Type B pancreatic cell (in vitro differentiated cells): Measurements from ENCODE around the gene WDFY1. TPM values are rescaled to one million over a fixed set of nuclear protein-coding genes. Genes with fewer than 3 reads are reported as not detected.
"Not testable (repeated sequence)": the region's sequence is repeated elsewhere in the genome, so short reads cannot be mapped to it uniquely, and the experiment has no call there.

Source experiments
- DNase-seq: peaks from one replicate; pipeline ENCODE4 v3.0.0; 2021; ENCODE audit warnings: mixed read lengths; ENCODE audit not compliant: unreplicated experiment; ENCODE audit errors: extremely low spot score
- H3K27ac Mint-ChIP-seq: 2 replicates; pipeline ENCODE4 v1.8.0; 2021; ENCODE audit warnings: mild to moderate bottlenecking, mixed read lengths
- H3K27me3 Mint-ChIP-seq: 2 replicates; pipeline ENCODE4 v1.8.0; 2021; ENCODE audit warnings: mixed read lengths
- H3K36me3 Mint-ChIP-seq: 2 replicates; pipeline ENCODE4 v1.8.0; 2021; ENCODE audit warnings: mixed read lengths
- H3K4me1 Mint-ChIP-seq: one replicate; pipeline ENCODE4 v1.8.0; 2021; ENCODE audit warnings: mixed read lengths; ENCODE audit not compliant: unreplicated experiment
- H3K4me3 Mint-ChIP-seq: 2 replicates; pipeline ENCODE4 v1.8.0; 2021; ENCODE audit warnings: mild to moderate bottlenecking, mixed read lengths
- H3K9me3 Mint-ChIP-seq: 2 replicates; pipeline ENCODE4 v1.8.0; 2021; ENCODE audit warnings: mixed read lengths
- total RNA-seq: library from RNA; stranded (reverse); gene quantifications from 2 replicates; pipeline ENCODE4 v1.2.1, GENCODE V29; 2021; ENCODE audit warnings: low replicate concordance
- TF ChIP-seq, protein P1 (sequence below): fragments of 200-600 bp; sonication (generic); conservative IDR thresholded peaks from 2 replicates; pipeline ENCODE4 v1.5.0; 2021; ENCODE audit warnings: antibody characterized with exemption, mild to moderate bottlenecking

The WDFY1 gene
- total RNA-seq, 1 donor from 2014 or later, result 45.5 TPM

DNA sequence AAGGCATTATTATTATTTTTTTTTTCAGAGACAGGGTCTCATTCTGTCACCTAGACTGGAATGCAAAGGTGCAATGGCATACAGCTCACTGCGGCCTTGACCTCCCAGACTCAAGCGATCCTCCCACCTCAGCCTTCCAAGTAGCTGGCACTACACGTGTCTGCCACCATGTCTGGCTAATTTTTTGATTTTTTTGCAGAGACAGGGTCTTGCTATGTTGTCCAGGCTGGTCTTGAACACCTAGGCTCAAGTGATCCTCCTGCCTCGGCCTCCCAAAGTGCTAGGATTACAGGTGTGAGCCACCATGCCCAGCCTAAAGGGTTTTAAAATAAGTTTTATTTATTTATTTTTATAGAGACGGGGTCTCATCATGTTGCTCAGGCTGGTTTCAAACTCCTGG, 62.4 kb downstream of the WDFY1 start:
- TF ChIP-seq, protein P1, sequence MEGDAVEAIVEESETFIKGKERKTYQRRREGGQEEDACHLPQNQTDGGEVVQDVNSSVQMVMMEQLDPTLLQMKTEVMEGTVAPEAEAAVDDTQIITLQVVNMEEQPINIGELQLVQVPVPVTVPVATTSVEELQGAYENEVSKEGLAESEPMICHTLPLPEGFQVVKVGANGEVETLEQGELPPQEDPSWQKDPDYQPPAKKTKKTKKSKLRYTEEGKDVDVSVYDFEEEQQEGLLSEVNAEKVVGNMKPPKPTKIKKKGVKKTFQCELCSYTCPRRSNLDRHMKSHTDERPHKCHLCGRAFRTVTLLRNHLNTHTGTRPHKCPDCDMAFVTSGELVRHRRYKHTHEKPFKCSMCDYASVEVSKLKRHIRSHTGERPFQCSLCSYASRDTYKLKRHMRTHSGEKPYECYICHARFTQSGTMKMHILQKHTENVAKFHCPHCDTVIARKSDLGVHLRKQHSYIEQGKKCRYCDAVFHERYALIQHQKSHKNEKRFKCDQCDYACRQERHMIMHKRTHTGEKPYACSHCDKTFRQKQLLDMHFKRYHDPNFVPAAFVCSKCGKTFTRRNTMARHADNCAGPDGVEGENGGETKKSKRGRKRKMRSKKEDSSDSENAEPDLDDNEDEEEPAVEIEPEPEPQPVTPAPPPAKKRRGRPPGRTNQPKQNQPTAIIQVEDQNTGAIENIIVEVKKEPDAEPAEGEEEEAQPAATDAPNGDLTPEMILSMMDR, result no peak
- Mint-ChIP-seq H3K27ac (no peak overlapping the region), H3K9me3 (no peaks in the 10 kb centered on the region), H3K4me3 (no peak overlapping the region), H3K27me3 (no peaks in the 10 kb centered on the region), H3K36me3 (peaks cover 44% of the 10 kb centered on the region), H3K4me1 (no peaks in the 10 kb centered on the region)
- no peak for DNase-seq

- H3K27ac Mint-ChIP-seq, result no peak overlapping the region
Measured at GRCh38 chr2:223880796-223881195, 64.3 kb downstream of the WDFY1 start.

DNA sequence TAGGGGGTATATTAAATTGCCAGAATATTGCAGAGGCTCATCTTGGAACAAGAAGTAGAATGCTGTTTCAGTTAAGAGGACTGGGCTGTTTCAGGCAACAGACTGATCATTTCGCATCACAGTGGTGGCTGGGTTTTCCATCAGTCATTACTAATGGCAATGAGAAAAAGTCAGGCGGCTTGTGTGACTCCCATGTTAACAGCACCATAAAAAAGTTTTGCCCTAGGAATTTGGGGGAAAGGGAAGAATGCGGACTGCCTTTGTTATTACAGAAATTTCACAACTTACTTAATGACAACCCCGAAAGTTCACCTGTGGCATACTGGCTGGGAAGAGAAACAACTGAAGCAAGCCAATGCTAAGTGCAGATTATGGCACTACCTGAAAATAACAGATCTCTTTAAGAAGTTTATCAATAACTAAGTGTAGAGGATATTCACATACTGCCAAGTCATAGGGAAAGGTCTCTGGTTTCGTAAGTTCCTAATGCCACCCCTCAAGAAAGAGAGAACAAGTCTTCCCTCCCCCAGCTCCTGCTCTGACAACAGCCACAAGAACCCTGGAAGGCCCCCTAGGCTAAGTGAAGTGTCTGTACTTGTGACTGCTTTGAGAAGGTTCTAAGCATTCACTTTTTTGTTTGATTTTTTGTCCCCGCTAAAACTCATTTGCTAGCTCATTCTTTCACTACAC, 67.3 kb downstream of the WDFY1 start:
- no peak overlapping the region for H3K27ac Mint-ChIP-seq

More at GRCh38 chr2:223880796-223881195, 64.3 kb downstream of the WDFY1 start:
- H3K4me3 Mint-ChIP-seq, result no peak overlapping the region
- no peaks in the 10 kb centered on the region for H3K27me3 Mint-ChIP-seq
- peaks cover 40% of the 10 kb centered on the region for H3K36me3 Mint-ChIP-seq
- no peaks in the 10 kb centered on the region for H3K9me3 Mint-ChIP-seq
- no peaks in the 10 kb centered on the region for H3K4me1 Mint-ChIP-seq
- TF ChIP-seq, protein P1, result no peak
- DNase-seq, result no peak

GRCh38 chr2:223873672-223874071, 71.5 kb downstream of the WDFY1 start:
- Mint-ChIP-seq H3K36me3 (peaks cover 32% of the 10 kb centered on the region), H3K9me3 (peaks cover 4% of the 10 kb centered on the region), H3K27ac (no peak overlapping the region), H3K27me3 (no peaks in the 10 kb centered on the region), H3K4me1 (peaks cover 4% of the 10 kb centered on the region), H3K4me3 (no peak overlapping the region)
- DNase-seq, result no peak
- TF ChIP-seq, protein P1, result no peak

More for the DNA sequence above, 67.3 kb downstream of the WDFY1 start:
- TF ChIP-seq, protein P1, result no peak
- H3K36me3 Mint-ChIP-seq, result peaks cover 37% of the 10 kb centered on the region
- H3K4me1 Mint-ChIP-seq, result no peaks in the 10 kb centered on the region
- DNase-seq, result no peak
- H3K9me3 Mint-ChIP-seq, result no peaks in the 10 kb centered on the region
- no peaks in the 10 kb centered on the region for H3K27me3 Mint-ChIP-seq
- H3K4me3 Mint-ChIP-seq, result no peak overlapping the region

DNA sequence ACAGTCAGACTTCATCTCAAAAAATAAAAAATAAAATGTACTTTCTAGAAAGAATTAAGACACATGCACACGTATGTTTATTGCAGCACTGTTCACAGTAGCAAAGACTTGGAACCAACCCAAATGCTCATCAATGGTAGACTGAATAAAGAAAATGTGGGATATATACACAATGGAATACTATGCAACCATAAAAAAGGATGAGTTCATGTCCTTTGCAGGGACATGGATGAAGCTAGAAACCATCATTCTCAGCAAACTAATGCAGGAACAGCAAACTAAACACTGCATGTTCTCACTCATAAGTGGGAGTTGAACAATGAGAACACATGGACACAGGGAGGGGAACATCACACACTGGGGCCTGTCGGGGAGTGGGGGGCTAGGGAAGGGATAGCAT, 72.4 kb downstream of the WDFY1 start:
- not testable (repeated sequence) for H3K27ac Mint-ChIP-seq, H3K9me3 Mint-ChIP-seq, DNase-seq, H3K4me1 Mint-ChIP-seq, H3K4me3 Mint-ChIP-seq, H3K27me3 Mint-ChIP-seq
- H3K36me3 Mint-ChIP-seq, result peaks cover 24% of the 10 kb centered on the region

DNA sequence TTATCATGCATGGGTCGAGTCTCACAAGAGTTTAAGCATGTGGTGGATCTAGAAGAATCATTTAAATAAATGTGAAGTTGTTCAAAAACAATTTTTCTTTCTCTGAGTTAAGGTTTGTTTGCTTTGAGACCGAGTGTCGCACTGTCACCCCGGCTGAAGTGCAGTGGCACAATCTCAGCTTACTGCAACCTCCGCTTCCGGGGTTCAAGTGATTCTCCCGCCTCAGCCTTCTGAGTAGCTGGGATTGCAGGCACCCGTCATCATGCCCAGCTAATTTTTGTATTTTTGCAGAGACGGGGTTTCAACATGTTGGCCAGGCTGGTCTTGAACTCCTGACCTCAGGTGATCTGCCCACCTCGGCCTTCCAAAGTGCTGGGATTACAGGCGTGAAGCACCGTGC, 73.5 kb downstream of the WDFY1 start:
- peaks cover 18% of the 10 kb centered on the region for H3K36me3 Mint-ChIP-seq
- H3K4me1 Mint-ChIP-seq, DNase-seq, H3K9me3 Mint-ChIP-seq, H3K27me3 Mint-ChIP-seq, H3K27ac Mint-ChIP-seq, H3K4me3 Mint-ChIP-seq: not testable (repeated sequence)
